Breast epithelium (tissue), 3 donors: ENCODE measurements around the gene ROBO2.

Experiments
- CTCF ChIP-seq, 3 donors: fragments of 450-650 bp; IDR thresholded peaks; one replicate each; pipeline ENCODE4 v1.5.1; 2016 to 2017; ENCODE audit warnings: antibody characterized with exemption in 3 of 3, mild to moderate bottlenecking in 3 of 3, moderate library complexity in 3 of 3
- POLR2A ChIP-seq: fragments of 450-650 bp; IDR thresholded peaks from one replicate; pipeline ENCODE4 v1.6.1; 2016; ENCODE audit warnings: antibody characterized with exemption, mild to moderate bottlenecking, moderate library complexity

- TF ChIP-seq CTCF (IDR thresholded peaks at IDR 0.05) = no peak
- no peak for TF ChIP-seq POLR2A
These were observed 148.3 kb downstream of the ROBO2 start for GRCh38 chr3:77188210-77188609.
